Measurements from ENCODE around the gene FGF12.

GRCh38 chr3:192597913-192598312 is 129.4 kb downstream of the FGF12 start:
- TF ChIP-seq, protein P1, sequence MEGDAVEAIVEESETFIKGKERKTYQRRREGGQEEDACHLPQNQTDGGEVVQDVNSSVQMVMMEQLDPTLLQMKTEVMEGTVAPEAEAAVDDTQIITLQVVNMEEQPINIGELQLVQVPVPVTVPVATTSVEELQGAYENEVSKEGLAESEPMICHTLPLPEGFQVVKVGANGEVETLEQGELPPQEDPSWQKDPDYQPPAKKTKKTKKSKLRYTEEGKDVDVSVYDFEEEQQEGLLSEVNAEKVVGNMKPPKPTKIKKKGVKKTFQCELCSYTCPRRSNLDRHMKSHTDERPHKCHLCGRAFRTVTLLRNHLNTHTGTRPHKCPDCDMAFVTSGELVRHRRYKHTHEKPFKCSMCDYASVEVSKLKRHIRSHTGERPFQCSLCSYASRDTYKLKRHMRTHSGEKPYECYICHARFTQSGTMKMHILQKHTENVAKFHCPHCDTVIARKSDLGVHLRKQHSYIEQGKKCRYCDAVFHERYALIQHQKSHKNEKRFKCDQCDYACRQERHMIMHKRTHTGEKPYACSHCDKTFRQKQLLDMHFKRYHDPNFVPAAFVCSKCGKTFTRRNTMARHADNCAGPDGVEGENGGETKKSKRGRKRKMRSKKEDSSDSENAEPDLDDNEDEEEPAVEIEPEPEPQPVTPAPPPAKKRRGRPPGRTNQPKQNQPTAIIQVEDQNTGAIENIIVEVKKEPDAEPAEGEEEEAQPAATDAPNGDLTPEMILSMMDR (IDR thresholded peaks at IDR 0.05 in 4 of 5, conservative IDR thresholded peaks at IDR 0.05 in 1 of 5): no peak
- no peak for TF ChIP-seq POLR2A (IDR thresholded peaks at IDR 0.05)
